ENCODE results near the gene SLC2A2. TPM values are rescaled to one million over a fixed set of nuclear protein-coding genes. Genes with fewer than 3 reads are reported as not detected.

SLC2A2 gene
- polyA plus RNA-seq, 1 donor (not counting 4 experiments of a cell fraction or from before 2014, with no cell fraction given) = not detected

DNA sequence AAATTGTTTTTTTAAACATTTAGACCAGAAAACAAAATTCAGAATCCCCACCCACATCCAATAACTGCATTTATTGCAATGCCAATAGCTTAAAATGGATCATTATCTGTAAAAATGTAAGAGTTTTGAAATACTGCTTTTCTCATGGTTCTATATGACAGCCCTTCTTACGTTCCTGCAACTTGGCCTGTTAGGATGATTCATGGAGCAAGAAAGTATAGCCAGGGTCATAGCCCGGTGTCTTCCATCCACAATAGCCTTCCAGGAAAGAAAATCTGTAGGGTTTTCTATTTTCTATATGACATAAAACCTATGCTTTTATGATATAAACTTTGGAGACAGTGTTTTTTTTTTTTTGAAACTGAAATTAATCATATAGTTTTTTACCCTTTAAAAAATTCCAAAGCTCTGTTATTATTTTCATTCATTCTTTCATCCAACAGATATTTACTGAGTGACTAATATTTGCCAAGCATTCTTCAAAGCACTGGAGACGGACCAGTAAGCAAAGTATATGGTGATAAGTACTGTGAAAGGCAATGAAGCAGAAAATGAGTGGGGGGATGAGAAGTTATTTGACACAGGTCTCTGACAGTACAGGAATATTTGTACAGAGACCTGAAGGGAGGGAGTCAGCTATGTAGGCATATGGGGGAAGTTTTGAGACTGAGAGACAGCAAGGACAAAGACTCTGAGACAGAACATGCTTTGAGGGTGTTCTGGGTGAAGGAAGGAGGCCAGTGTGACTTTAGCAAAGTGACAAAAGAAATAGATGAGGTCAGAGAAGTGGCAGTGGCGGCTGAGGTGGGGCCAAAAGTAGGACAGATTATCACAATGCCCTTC is 29.0 kb upstream of the SLC2A2 start:
- Histone ChIP-seq H2AFZ (ENCODE audit: control insufficient read depth, low read length) (no peak overlapping the region), H3K27me3 (ENCODE audit: control insufficient read depth, extremely low read depth, insufficient read depth, low read length) (no peaks in the 10 kb centered on the region), H3K9me3 (ENCODE audit: control insufficient read depth, low read depth, low read length) (no peaks in the 10 kb centered on the region), H3K79me2 (ENCODE audit: control insufficient read depth, insufficient read depth, low read length) (no peaks in the 10 kb centered on the region), H3K36me3 (ENCODE audit: control insufficient read depth in 2 of 2, extremely low read depth in 1 of 2, insufficient read depth in 2 of 2, low read length in 2 of 2) (no peaks in the 10 kb centered on the region), H3K4me1 (ENCODE audit: control insufficient read depth, extremely low read depth, insufficient read depth, low read length) (no peaks in the 10 kb centered on the region), H3K9ac (ENCODE audit: control insufficient read depth, extremely low read depth, insufficient read depth, low read length) (no peak overlapping the region), H3K27ac (ENCODE audit: control insufficient read depth, insufficient read depth, low read length) (no peak overlapping the region), H3K4me2 (ENCODE audit: control insufficient read depth, extremely low read depth, insufficient read depth, low read depth, low read length) (no peak overlapping the region), H4K20me1 (ENCODE audit: control insufficient read depth, extremely low read depth, insufficient read depth, low read length) (no peaks in the 10 kb centered on the region), H3K9me1 (ENCODE audit: control insufficient read depth, extremely low read depth, insufficient read depth, low read length) (no peaks in the 10 kb centered on the region), H3K4me3 (ENCODE audit: control insufficient read depth in 2 of 3, extremely low read depth in 1 of 3, insufficient read depth in 2 of 3, low read depth in 1 of 3, low read length in 3 of 3) (no peak overlapping the region)
- DNase-seq (ENCODE audit: low read depth, low spot score) (no peak), FAIRE-seq (no peak)
- dilution Hi-C loops (cut with MboI; ENCODE audit: extremely low pct_ligation_motif_present, low sequenced_read_pairs) = no loop called here
- no peak for TF ChIP-seq CTCF (optimal IDR thresholded peaks at IDR 0.05 in 1 of 3, IDR thresholded peaks at IDR 0.05 in 1 of 3, conservative IDR thresholded peaks at IDR 0.05 in 1 of 3; ENCODE audit: extremely low read depth in 1 of 3, insufficient read depth in 2 of 3, low read length in 3 of 3)
- TF ChIP-seq EZH2 (IDR thresholded peaks at IDR 0.05; ENCODE audit: low read length) = no peak

DNA sequence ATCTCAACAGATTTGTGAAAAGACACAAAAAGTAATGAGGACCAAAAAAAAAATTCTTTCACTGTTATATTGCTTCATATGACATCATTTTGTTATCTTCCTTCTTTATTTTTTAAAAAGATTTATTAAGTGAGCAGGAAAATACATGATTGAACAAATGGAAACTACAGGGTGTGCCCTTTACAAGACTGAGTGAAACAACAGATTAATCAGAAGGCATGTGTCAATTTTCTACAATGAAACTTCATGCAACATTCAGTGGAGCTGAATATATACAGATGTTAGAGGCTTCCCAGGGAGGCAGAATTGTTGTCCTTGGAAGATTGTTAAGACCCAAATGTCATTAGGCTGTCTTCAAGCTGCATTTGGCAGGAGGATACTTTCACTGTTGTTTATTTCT is 28.4 kb upstream of the SLC2A2 start:
- Histone ChIP-seq H3K27ac (ENCODE audit: control insufficient read depth, insufficient read depth, low read length) (no peak overlapping the region), H3K79me2 (ENCODE audit: control insufficient read depth, insufficient read depth, low read length) (no peaks in the 10 kb centered on the region), H3K9me3 (ENCODE audit: control insufficient read depth, low read depth, low read length) (no peaks in the 10 kb centered on the region), H4K20me1 (ENCODE audit: control insufficient read depth, extremely low read depth, insufficient read depth, low read length) (no peaks in the 10 kb centered on the region), H3K4me1 (ENCODE audit: control insufficient read depth, extremely low read depth, insufficient read depth, low read length) (no peaks in the 10 kb centered on the region), H3K27me3 (ENCODE audit: control insufficient read depth, extremely low read depth, insufficient read depth, low read length) (no peaks in the 10 kb centered on the region), H3K9ac (ENCODE audit: control insufficient read depth, extremely low read depth, insufficient read depth, low read length) (no peak overlapping the region), H3K9me1 (ENCODE audit: control insufficient read depth, extremely low read depth, insufficient read depth, low read length) (no peaks in the 10 kb centered on the region), H3K4me2 (ENCODE audit: control insufficient read depth, extremely low read depth, insufficient read depth, low read depth, low read length) (no peak overlapping the region), H3K36me3 (ENCODE audit: control insufficient read depth in 2 of 2, extremely low read depth in 1 of 2, insufficient read depth in 2 of 2, low read length in 2 of 2) (no peaks in the 10 kb centered on the region), H2AFZ (ENCODE audit: control insufficient read depth, low read length) (no peak overlapping the region), H3K4me3 (ENCODE audit: control insufficient read depth in 2 of 3, extremely low read depth in 1 of 3, insufficient read depth in 2 of 3, low read depth in 1 of 3, low read length in 3 of 3) (no peak overlapping the region)
- FAIRE-seq (no peak), DNase-seq (ENCODE audit: low read depth, low spot score) (no peak)
- dilution Hi-C loops (cut with MboI; ENCODE audit: extremely low pct_ligation_motif_present, low sequenced_read_pairs) = no loop called here
- no peak for TF ChIP-seq CTCF (optimal IDR thresholded peaks at IDR 0.05 in 1 of 3, IDR thresholded peaks at IDR 0.05 in 1 of 3, conservative IDR thresholded peaks at IDR 0.05 in 1 of 3; ENCODE audit: extremely low read depth in 1 of 3, insufficient read depth in 2 of 3, low read length in 3 of 3)
- no peak for TF ChIP-seq EZH2 (IDR thresholded peaks at IDR 0.05; ENCODE audit: low read length)

Measured in keratinocyte (primary cell).